ENCODE data around the gene BACH2. TPM values are rescaled to one million over a fixed set of nuclear protein-coding genes. Genes with fewer than 3 reads are reported as not detected.

Gene BACH2
- total and polyA plus RNA-seq, 2 of the 4 experiments (the other 2 are of a cell fraction) = 1.3 to 1.4 TPM

GRCh38 chr6:90044833-90045381 lies 251.7 kb downstream of the BACH2 start:
- dilution Hi-C loops (cut with HindIII; ENCODE audit: low sequenced_read_pairs, unreplicated experiment) = no loop called here

More at GRCh38 chr6:90044833-90045381, 251.7 kb downstream of the BACH2 start:
- ChIA-PET POLR2A (ENCODE audit: unreplicated experiment) (no interaction called here), CTCF (no interaction called here)
- no peaks in the 10 kb centered on the region for H3K79me1 ChIP-seq (ENCODE audit: low read depth in 1 of 2, low read length in 2 of 2)
- ATAC-seq (ENCODE audit: low read depth) (peak; percentile 94), DNase-seq (peak; percentile 88)
- H4K20me1 ChIP-seq (ENCODE audit: insufficient read depth, low read length) = no peaks in the 10 kb centered on the region
- BruUV-seq (replicated peaks) = no TSS peak
- peak overlapping the region; percentile 56 for H2AK5ac ChIP-seq (ENCODE audit: low read depth, low read length)
- H3K27ac ChIP-seq (ENCODE audit: insufficient read depth, low read length) = no peak overlapping the region
- peak overlapping the region; percentile 6; the same call in 1 of the 2 replicates for H3K4me2 ChIP-seq (ENCODE audit: low read depth, low read length)
- no peaks in the 10 kb centered on the region for H3K27me3 ChIP-seq (ENCODE audit: control insufficient read depth, insufficient read depth, low read length)
- H3K9me1 ChIP-seq (ENCODE audit: insufficient read depth, low read length) = peaks cover 9% of the 10 kb centered on the region
- H3K14ac ChIP-seq (replicated peaks; ENCODE audit: low read depth, low read length) = peak overlapping the region; percentile 51; the same call in 1 of the 2 replicates
- no peaks in the 10 kb centered on the region for H3K36me3 ChIP-seq (ENCODE audit: control insufficient read depth, insufficient read depth, low read length)
- peak overlapping the region; percentile 40; the same call in 2 of the 3 replicates for H2BK15ac ChIP-seq (ENCODE audit: low read depth, low read length)
- intact Hi-C loops (cut with micrococcal nuclease) (no loop called here), in situ Hi-C loops (cut with MboI; ENCODE audit: low sequenced_read_pairs) (no loop called here)
- H2AK9ac ChIP-seq (replicated peaks; ENCODE audit: low read depth, low read length, poor library complexity) = no peak overlapping the region
- no peak overlapping the region for H3K56ac ChIP-seq (ENCODE audit: extremely low read depth, insufficient read depth, low read length)
- peak overlapping the region; percentile 47 for H3K4ac ChIP-seq (ENCODE audit: low read depth, low read length)
- H4K91ac ChIP-seq (ENCODE audit: insufficient read depth, low read depth, low read length) = no peak overlapping the region
- no peak overlapping the region for H3K9ac ChIP-seq (ENCODE audit: low read depth, low read length)
- WGBS, 2 experiments (ENCODE audit: extremely low coverage in 2 of 2, insufficient read length in 1 of 2) = 60% methylated on average over 2 of the region's 3 CpGs; no CpG with 5 or more reads in 1 of the 2 experiments
- H3K4me1 ChIP-seq (ENCODE audit: control insufficient read depth, insufficient read depth, low read length) = peaks cover 9% of the 10 kb centered on the region
- TF ChIP-seq RCOR1 (IDR thresholded peaks at IDR 0.05; ENCODE audit: insufficient replicate concordance, low read length) (no peak), MAFK (IDR thresholded peaks at IDR 0.05; ENCODE audit: low read depth, low read length) (peak; percentile 63; the same call in 1 of the 2 replicates), FOS (IDR thresholded peaks at IDR 0.05; ENCODE audit: low read depth, low read length) (0 out of 2 replicates have a peak, but pooled peaks have one; percentile 49), NFE2L2 (IDR thresholded peaks at IDR 0.05; ENCODE audit: low read depth, low read length) (peak; percentile 74)
- H4K8ac ChIP-seq (ENCODE audit: low read depth in 2 of 2, low read length in 2 of 2) = peak overlapping the region in 1 of 2 experiments; percentile 49; a peak in 2 of 4 replicates
- no peak overlapping the region for H3K23ac ChIP-seq (ENCODE audit: low read depth, low read length)
- H3K4me3 ChIP-seq (ENCODE audit: insufficient read depth, low read depth, low read length) = no peak overlapping the region
- H2AFZ ChIP-seq (replicated peaks; ENCODE audit: low read length, poor library complexity) = no peak overlapping the region
- no peaks in the 10 kb centered on the region for H3K9me3 ChIP-seq (ENCODE audit: control insufficient read depth, insufficient read depth, low read length)
- H2BK20ac ChIP-seq (ENCODE audit: low read depth, low read length) = peak overlapping the region; percentile 83
- H2BK5ac ChIP-seq (ENCODE audit: low read depth, low read length, poor library complexity, severe bottlenecking) = peak overlapping the region; percentile 7
- peak overlapping the region; percentile 62 for H2BK120ac ChIP-seq (ENCODE audit: low read depth, low read length)
- peak overlapping the region; percentile 45 for H3K18ac ChIP-seq (ENCODE audit: low read depth, low read length)
- H4K5ac ChIP-seq (ENCODE audit: low read depth, low read length) = no peak overlapping the region
